OCI-M1 (cell line): ENCODE data around the gene ASB16.
"Not testable (repeated sequence)": the region's sequence is repeated elsewhere in the genome, so short reads cannot be mapped to it uniquely, and the experiment has no call there.

Source experiments
- DNase-seq: peaks from one replicate; lab custom pipeline; 2025; lab: John Stamatoyannopoulos, UW

Gene ASB16

GRCh38 chr17:44170499-44171201 lies at the start of gene ASB16:
Gene ASB16, plus strand, starts transcription at chr17:44170704. Its CDS starts 86 bp downstream, at chr17:44170790.
- DNase-seq: no peak

GRCh38 chr17:44120851-44121605 lies 49.5 kb upstream of the ASB16 start:
- no peak for DNase-seq

GRCh38 chr17:44121997-44122815 lies 48.3 kb upstream of the ASB16 start:
- peak; percentile 20 for DNase-seq

GRCh38 chr17:44122816-44123355 lies 47.6 kb upstream of the ASB16 start:
- DNase-seq: no peak

- peak; percentile 96 for DNase-seq
These were observed 47.0 kb upstream of the ASB16 start, which contains the start of gene HDAC5 for GRCh38 chr17:44123356-44124117. Gene HDAC5, minus strand, starts transcription at chr17:44123641. Its CDS starts 6,126 bp downstream, at chr17:44117515.

GRCh38 chr17:44124118-44124438 lies 46.4 kb upstream of the ASB16 start:
- DNase-seq: no peak

GRCh38 chr17:44128383-44128782 lies 42.1 kb upstream of the ASB16 start:
- no peak for DNase-seq

GRCh38 chr17:44130693-44131349 lies 39.7 kb upstream of the ASB16 start:
- DNase-seq: no peak

- not testable (repeated sequence) for DNase-seq
These were observed 39.1 kb upstream of the ASB16 start for GRCh38 chr17:44131372-44131771.

GRCh38 chr17:44132275-44132821 lies 38.2 kb upstream of the ASB16 start:
- peak; percentile 64 for DNase-seq

- no peak for DNase-seq
These were observed 36.5 kb upstream of the ASB16 start for GRCh38 chr17:44133918-44134476.

GRCh38 chr17:44134752-44135568 lies 35.5 kb upstream of the ASB16 start:
- DNase-seq: no peak

GRCh38 chr17:44137891-44138709 lies 32.4 kb upstream of the ASB16 start:
- peak; percentile 86 for DNase-seq

- DNase-seq: not testable (repeated sequence)
These were observed 26.6 kb upstream of the ASB16 start for GRCh38 chr17:44143921-44144320.

- DNase-seq: no peak
These were observed 25.4 kb upstream of the ASB16 start for GRCh38 chr17:44144966-44145739.

GRCh38 chr17:44146375-44147346 lies 23.8 kb upstream of the ASB16 start:
- no peak for DNase-seq

- no peak for DNase-seq
These were observed 22.7 kb upstream of the ASB16 start for GRCh38 chr17:44147812-44148211.
